ENCODE results near the gene MB21D2.

The MB21D2 gene

GRCh38 chr3:192890347-192891335, 27.0 kb downstream of the MB21D2 start:
- 95% methylated on average over 6 of the region's 13 CpGs for WGBS
- Histone ChIP-seq H3K4me3 (ENCODE audit: low read length) (no peak overlapping the region), H3K9me3 (ENCODE audit: insufficient read depth, low read depth, low read length) (no peaks in the 10 kb centered on the region), H3K27me3 (ENCODE audit: insufficient read depth, low read length) (no peaks in the 10 kb centered on the region), H3K27ac (ENCODE audit: low read depth, low read length) (peak overlapping the region; percentile 28; the same call in 1 of the 2 replicates), H3K36me3 (ENCODE audit: insufficient read depth, low read length) (no peaks in the 10 kb centered on the region), H3K4me1 (ENCODE audit: insufficient read depth, low read length) (peaks cover 75% of the 10 kb centered on the region), H3K9ac (ENCODE audit: low read depth, low read length) (no peak overlapping the region)

- Histone ChIP-seq H3K9ac (ENCODE audit: low read depth, low read length) (peak overlapping the region; percentile 29; the same call in 1 of the 2 replicates), H3K9me3 (ENCODE audit: insufficient read depth, low read depth, low read length) (no peaks in the 10 kb centered on the region), H3K36me3 (ENCODE audit: insufficient read depth, low read length) (no peaks in the 10 kb centered on the region), H3K4me3 (ENCODE audit: low read length) (no peak overlapping the region), H3K27me3 (ENCODE audit: insufficient read depth, low read length) (no peaks in the 10 kb centered on the region), H3K27ac (ENCODE audit: low read depth, low read length) (peak overlapping the region; percentile 65), H3K4me1 (ENCODE audit: insufficient read depth, low read length) (peaks cover 76% of the 10 kb centered on the region)
- whole genome bisulfite sequencing: 92% methylated on average over 3 of the region's 3 CpGs
Measured at GRCh38 chr3:192889679-192890078, 28.0 kb downstream of the MB21D2 start.

GRCh38 chr3:192888190-192888589, 29.5 kb downstream of the MB21D2 start:
- H3K36me3 ChIP-seq (ENCODE audit: insufficient read depth, low read length): no peaks in the 10 kb centered on the region
- H3K9me3 ChIP-seq (ENCODE audit: insufficient read depth, low read depth, low read length): no peaks in the 10 kb centered on the region
- H3K9ac ChIP-seq (ENCODE audit: low read depth, low read length): no peak overlapping the region
- no peak overlapping the region for H3K4me3 ChIP-seq (ENCODE audit: low read length)
- no peak overlapping the region for H3K27ac ChIP-seq (ENCODE audit: low read depth, low read length)
- no peaks in the 10 kb centered on the region for H3K27me3 ChIP-seq (ENCODE audit: insufficient read depth, low read length)
- peaks cover 75% of the 10 kb centered on the region for H3K4me1 ChIP-seq (ENCODE audit: insufficient read depth, low read length)
- WGBS: 87% methylated on average over 5 of the region's 5 CpGs

- Histone ChIP-seq H3K9me3 (ENCODE audit: insufficient read depth, low read depth, low read length) (no peaks in the 10 kb centered on the region), H3K4me3 (ENCODE audit: low read length) (no peak overlapping the region), H3K36me3 (ENCODE audit: insufficient read depth, low read length) (no peaks in the 10 kb centered on the region), H3K27me3 (ENCODE audit: insufficient read depth, low read length) (no peaks in the 10 kb centered on the region), H3K4me1 (ENCODE audit: insufficient read depth, low read length) (peaks cover 71% of the 10 kb centered on the region), H3K9ac (ENCODE audit: low read depth, low read length) (no peak overlapping the region), H3K27ac (ENCODE audit: low read depth, low read length) (no peak overlapping the region)
- WGBS: 49% methylated on average over 7 of the region's 7 CpGs
Measured at GRCh38 chr3:192887701-192888100, 30.0 kb downstream of the MB21D2 start.

GRCh38 chr3:192887047-192887446, 30.6 kb downstream of the MB21D2 start:
- H3K9ac ChIP-seq (ENCODE audit: low read depth, low read length): no peak overlapping the region
- peaks cover 67% of the 10 kb centered on the region for H3K4me1 ChIP-seq (ENCODE audit: insufficient read depth, low read length)
- WGBS: 92% methylated on average over 7 of the region's 9 CpGs
- H3K27ac ChIP-seq (ENCODE audit: low read depth, low read length): no peak overlapping the region
- no peaks in the 10 kb centered on the region for H3K36me3 ChIP-seq (ENCODE audit: insufficient read depth, low read length)
- no peaks in the 10 kb centered on the region for H3K9me3 ChIP-seq (ENCODE audit: insufficient read depth, low read depth, low read length)
- H3K4me3 ChIP-seq (ENCODE audit: low read length): no peak overlapping the region
- no peaks in the 10 kb centered on the region for H3K27me3 ChIP-seq (ENCODE audit: insufficient read depth, low read length)

GRCh38 chr3:192884777-192885773, 32.6 kb downstream of the MB21D2 start:
- H3K4me1 ChIP-seq (ENCODE audit: insufficient read depth, low read length): peaks cover 49% of the 10 kb centered on the region
- 86% methylated on average over 8 of the region's 8 CpGs for WGBS

GRCh38 chr3:192883512-192883911, 34.1 kb downstream of the MB21D2 start:
- no peaks in the 10 kb centered on the region for H3K36me3 ChIP-seq (ENCODE audit: insufficient read depth, low read length)
- no peak overlapping the region for H3K4me3 ChIP-seq (ENCODE audit: low read length)
- no peak overlapping the region for H3K27ac ChIP-seq (ENCODE audit: low read depth, low read length)
- no peaks in the 10 kb centered on the region for H3K9me3 ChIP-seq (ENCODE audit: insufficient read depth, low read depth, low read length)
- WGBS: 79% methylated on average over 2 of the region's 2 CpGs
- peaks cover 44% of the 10 kb centered on the region for H3K4me1 ChIP-seq (ENCODE audit: insufficient read depth, low read length)
- H3K27me3 ChIP-seq (ENCODE audit: insufficient read depth, low read length): no peaks in the 10 kb centered on the region
- no peak overlapping the region for H3K9ac ChIP-seq (ENCODE audit: low read depth, low read length)

More at GRCh38 chr3:192884777-192885773, 32.6 kb downstream of the MB21D2 start:
- H3K27ac ChIP-seq (ENCODE audit: low read depth, low read length): no peak overlapping the region; the same call in 1 of the 2 replicates
- no peak overlapping the region for H3K4me3 ChIP-seq (ENCODE audit: low read length)
- H3K9me3 ChIP-seq (ENCODE audit: insufficient read depth, low read depth, low read length): no peaks in the 10 kb centered on the region
- no peaks in the 10 kb centered on the region for H3K36me3 ChIP-seq (ENCODE audit: insufficient read depth, low read length)
- no peaks in the 10 kb centered on the region for H3K27me3 ChIP-seq (ENCODE audit: insufficient read depth, low read length)
- no peak overlapping the region for H3K9ac ChIP-seq (ENCODE audit: low read depth, low read length)

GRCh38 chr3:192881159-192881786, 36.4 kb downstream of the MB21D2 start:
- Histone ChIP-seq H3K27me3 (ENCODE audit: insufficient read depth, low read length) (no peaks in the 10 kb centered on the region), H3K9me3 (ENCODE audit: insufficient read depth, low read depth, low read length) (no peaks in the 10 kb centered on the region), H3K36me3 (ENCODE audit: insufficient read depth, low read length) (no peaks in the 10 kb centered on the region), H3K27ac (ENCODE audit: low read depth, low read length) (no peak overlapping the region), H3K4me1 (ENCODE audit: insufficient read depth, low read length) (peaks cover 25% of the 10 kb centered on the region), H3K4me3 (ENCODE audit: low read length) (no peak overlapping the region), H3K9ac (ENCODE audit: low read depth, low read length) (no peak overlapping the region)
- WGBS: 84% methylated on average over 7 of the region's 7 CpGs

GRCh38 chr3:192880313-192880712, 37.3 kb downstream of the MB21D2 start:
- Histone ChIP-seq H3K36me3 (ENCODE audit: insufficient read depth, low read length) (no peaks in the 10 kb centered on the region), H3K27ac (ENCODE audit: low read depth, low read length) (no peak overlapping the region), H3K4me1 (ENCODE audit: insufficient read depth, low read length) (peaks cover 22% of the 10 kb centered on the region), H3K27me3 (ENCODE audit: insufficient read depth, low read length) (no peaks in the 10 kb centered on the region), H3K9ac (ENCODE audit: low read depth, low read length) (no peak overlapping the region), H3K4me3 (ENCODE audit: low read length) (no peak overlapping the region), H3K9me3 (ENCODE audit: insufficient read depth, low read depth, low read length) (no peaks in the 10 kb centered on the region)
- WGBS: 63% methylated on average over 6 of the region's 6 CpGs

GRCh38 chr3:192879346-192880031, 38.2 kb downstream of the MB21D2 start:
- Histone ChIP-seq H3K27ac (ENCODE audit: low read depth, low read length) (no peak overlapping the region; the same call in none of the 2 replicates), H3K9ac (ENCODE audit: low read depth, low read length) (peak overlapping the region; percentile 68), H3K27me3 (ENCODE audit: insufficient read depth, low read length) (no peaks in the 10 kb centered on the region), H3K9me3 (ENCODE audit: insufficient read depth, low read depth, low read length) (no peaks in the 10 kb centered on the region), H3K4me1 (ENCODE audit: insufficient read depth, low read length) (peaks cover 18% of the 10 kb centered on the region), H3K36me3 (ENCODE audit: insufficient read depth, low read length) (no peaks in the 10 kb centered on the region), H3K4me3 (ENCODE audit: low read length) (no peak overlapping the region; the same call in 1 of the 2 replicates)
- WGBS: 37% methylated on average over 6 of the region's 8 CpGs

All from HUES64 (cell line).